Measurements from ENCODE around the gene ITPK1.

Gene ITPK1

DNA sequence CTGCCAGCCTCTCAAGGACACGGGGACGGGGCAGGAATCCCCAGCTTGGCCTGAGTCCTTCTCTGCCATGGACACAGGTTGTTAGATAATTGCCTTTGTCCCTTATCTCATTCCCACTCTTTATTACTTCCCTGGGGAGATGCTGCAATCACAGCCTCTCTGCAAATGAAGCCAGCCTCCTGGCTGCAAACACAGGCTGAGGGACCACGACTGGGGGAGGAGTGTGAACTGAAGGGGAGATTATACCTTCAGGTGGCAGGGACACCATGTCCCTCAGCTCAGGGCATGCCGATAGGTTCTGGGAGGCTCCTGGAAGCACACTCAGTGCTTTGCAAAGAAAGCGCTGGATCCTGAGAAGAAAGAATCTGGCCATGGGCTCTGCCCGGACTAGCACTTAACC lies 208.9 kb downstream of the ITPK1 start:
- no peak for DNase-seq

DNA sequence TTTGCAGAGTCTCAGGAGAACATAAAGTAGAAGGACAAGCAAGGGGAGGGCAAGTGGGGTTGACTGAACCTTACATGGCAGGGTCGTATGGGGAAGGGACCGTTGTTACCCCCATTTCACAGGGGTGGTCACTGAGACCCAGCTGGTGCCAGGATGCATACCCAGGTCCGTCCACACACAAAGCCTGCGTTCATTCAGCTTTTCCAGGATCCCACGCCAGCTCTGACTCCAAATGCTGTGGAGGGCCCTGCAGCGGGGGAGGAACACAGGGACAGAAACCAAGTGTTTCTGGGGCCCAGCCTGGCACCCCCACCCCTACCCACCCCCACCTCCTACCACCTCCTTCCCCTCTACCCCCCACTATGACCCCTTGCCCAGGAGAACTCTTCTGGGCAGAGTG lies 209.3 kb downstream of the ITPK1 start:
- no peak for DNase-seq

DNA sequence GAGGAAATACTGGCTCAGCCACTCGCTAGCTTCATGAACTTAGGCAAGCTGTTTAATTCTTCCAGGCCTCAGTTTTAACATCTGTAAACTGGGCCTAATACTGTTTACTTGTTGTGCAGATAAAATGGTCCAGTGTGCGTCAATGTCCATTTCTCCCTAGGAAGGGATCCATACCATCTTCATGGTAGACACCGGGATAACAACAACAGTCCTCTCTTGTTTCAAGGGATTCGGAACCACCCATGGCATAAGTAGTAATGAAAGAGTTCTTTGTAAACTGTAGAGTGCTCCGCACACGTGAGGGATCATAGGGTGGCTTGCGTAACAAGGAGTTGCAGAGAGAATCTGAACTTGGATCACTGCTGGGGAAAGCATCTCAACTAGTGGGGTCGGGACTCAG lies 210.1 kb downstream of the ITPK1 start:
- DNase-seq, result no peak

DNA sequence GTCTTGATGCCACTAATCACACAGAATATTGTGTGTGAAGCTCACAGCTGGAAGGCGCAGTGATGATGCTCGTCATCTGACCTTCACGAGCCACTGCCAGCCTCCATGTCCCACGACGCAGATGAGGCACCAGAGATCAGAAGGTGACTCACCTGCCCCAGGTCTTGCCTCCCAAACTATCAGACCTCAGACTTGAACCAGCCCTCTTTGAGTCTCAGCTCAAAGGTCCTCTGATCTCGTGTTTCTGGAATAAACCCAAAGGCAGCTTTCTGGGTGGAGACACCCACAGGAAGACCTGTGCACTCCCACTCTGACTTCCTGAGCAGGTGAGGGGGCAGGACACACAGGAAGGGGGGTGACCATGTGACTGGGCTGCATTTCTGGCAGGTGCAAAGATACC lies 212.4 kb downstream of the ITPK1 start:
- no peak for DNase-seq

DNA sequence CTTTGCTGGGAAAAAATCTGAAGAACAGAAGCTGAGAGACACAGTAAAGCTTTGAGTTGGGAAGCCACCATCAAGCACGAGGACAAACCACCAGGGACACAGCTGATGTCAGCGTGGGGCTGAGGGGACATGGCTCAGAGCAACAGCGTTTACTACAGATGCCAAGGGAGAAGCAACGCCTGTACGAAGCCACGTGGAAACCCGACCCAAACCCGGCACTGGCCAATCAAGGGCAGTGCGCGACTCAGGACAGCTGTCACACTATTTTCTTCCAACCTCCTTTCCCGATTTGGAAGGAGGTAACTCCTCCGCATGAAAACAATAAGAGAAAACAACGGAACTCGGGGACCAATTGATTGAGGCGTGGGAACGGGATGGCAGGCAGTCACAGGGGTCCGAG lies 213.0 kb downstream of the ITPK1 start:
- DNase-seq, result no peak

DNA sequence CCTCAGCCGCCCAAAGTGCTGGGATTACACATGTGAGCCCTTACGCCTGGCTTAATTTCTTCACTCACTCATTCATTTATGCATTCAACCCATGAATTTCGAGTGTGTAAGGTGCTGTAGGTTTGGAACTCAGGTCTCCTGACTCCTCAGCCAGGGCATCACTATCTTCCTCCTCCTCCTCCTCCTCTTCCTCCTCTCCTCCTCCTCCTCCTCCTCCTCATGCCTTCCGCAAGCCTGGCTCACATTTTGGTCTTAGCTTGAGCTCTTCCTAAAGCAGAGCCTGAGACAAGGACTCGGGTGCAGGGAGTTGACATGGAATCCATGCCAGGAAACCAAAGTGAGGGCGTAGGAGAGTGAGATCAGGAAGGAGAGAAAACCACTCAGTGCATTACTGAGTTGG lies 213.5 kb downstream of the ITPK1 start:
- DNase-seq, result no peak

DNA sequence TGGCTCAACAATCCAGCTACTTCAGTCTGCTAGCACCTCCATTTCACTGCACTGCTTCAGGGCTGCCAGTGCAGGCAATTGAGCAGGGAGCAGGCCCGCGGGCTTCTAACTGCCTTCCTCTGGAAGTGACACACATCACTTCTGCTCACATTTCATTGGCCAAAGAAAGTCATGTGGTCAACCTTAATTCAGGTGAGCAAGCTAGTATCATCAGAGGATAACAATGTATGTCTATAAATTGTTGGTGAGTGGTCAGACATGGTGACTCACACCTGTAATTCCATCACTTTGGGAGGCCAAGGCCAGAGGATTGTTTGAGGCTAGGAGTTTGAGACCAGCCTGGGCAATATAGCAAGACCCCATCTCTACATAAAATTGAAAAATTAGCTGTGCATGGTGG lies 215.1 kb downstream of the ITPK1 start:
- no peak for DNase-seq

DNA sequence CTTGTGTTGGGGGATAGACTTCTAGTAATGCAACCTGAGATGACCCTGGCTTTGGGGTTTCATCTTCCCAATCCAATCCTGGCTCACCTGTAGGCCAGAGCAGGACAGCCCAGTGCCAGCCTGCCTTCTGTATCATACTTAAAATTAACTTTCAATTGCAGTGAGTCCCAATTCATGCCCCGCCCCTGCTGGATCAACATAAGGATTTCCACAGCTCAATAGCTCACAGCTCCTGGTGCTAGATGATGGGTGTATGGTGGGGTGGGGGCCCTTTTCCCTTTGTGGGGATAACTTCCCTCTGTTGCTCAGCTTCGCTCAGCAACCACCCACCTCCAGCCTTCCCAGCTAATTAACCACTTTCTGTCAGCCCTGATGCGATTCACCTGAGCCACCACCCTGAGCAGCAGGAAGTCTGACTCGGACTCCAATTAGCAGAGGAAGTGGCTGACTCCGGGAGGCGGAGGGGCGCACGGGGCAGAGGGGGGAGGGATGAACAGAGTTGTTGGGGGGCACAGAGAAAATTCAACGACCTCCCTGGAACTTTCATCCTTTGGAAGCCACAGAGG lies 217.1 kb downstream of the ITPK1 start:
- no peak for DNase-seq

DNA sequence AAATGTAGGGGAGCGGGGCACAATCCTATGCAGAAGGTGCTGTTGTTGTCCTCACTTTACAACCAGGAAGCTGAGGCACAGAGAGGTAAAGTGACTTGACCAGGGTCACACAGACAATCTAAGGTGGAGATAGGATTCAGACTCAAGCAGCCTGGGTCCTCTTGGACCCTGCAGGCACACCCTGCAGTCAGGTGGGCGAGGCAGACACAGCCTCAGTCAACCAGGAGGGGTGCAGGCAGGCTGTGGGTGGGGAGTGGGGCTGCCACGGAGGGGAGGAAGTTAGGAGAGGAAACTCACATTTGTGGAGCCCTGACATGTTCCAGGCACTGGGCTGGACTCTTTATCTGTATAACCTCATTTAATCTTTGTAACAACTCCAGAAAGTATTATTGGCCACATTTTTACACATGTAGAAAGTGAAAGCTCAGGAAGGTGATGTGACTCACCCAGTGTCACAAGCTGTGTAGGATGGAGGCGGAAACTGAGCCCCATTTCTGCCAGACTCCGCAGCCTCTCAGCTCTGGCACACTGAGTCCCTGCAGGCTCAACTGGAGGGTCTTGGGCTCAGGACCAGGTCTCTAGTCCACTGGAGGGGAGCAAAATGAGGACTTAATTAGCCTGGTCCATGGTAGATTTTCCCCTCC lies 217.7 kb downstream of the ITPK1 start:
- no peak for DNase-seq

DNA sequence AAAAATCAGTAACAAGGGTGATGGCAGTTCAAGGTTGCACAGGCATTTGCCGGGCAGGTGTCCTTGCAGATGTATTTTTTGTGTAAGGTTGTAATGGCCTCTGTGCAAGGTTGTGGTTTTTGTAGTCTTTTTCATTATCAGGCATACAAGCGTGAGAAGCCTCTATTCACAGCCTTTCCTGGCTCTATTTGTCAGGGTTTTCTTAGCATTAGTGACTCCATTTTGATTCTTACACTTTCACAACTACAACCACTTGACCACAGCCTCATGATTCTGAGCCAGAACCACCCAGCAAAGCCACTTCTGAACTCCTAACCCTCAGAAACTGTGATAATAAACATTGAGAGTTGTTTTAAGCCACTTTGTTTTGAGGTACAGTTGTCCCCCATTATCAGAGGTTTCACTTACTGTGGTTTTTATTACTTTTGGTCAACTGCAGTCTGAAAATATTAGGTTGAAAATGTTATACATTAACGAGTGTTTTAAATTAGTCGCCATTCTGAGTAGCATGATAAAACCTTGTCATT lies 220.3 kb downstream of the ITPK1 start:
- no peak for DNase-seq

DNA sequence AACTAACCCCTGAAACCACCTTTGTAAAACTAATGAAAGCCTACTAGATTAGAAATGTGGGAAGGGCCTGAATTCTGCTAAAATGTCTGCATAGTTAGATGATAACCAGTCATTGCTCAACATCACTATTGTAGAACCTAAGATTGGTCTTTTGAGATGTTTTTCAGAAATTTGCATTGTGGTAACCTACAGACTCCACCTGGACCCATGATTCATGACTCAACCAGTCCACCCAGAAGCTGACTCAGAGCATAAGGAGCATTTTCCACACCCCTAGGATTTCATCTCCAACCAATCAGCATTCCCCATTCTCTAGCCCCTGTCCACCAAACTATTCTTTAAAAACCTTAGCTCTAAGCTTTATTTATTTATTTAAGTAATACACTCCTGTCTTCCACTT lies 223.1 kb downstream of the ITPK1 start:
- DNase-seq, result no peak

DNA sequence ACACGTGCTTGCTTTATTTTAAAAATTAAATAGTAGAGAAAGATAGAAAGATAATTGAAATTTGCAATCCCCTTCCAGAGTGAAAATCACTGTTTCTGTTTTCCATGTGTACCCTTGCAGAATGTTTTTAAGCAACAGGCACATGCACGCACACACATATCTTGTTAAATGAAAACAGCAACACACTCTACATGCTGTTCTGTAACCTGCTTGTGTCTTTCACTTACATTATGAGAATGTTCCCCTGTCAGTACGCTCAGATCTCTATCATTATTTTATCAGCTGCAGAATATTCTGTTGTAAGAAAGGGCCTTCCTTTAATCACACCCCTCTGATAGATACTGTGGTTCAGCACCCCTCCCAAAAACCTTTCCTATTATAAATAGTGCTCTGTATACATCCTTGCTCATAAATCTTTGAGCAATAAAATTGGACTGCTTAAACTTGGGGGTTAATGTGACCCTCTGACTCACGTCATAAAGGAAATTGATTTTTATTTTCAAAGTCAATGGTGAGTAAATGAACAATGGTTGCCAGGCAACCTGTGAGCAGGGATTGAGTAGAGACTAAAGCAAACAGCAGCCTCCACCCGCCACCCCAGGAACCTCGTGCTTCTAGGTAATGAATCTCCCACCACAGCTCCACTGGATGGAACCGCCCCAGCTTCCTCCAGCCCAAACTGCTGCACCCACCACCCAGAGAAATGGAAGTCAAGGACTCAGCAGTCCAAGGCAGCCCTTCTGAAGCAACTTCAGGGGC lies 224.7 kb downstream of the ITPK1 start:
- no peak for DNase-seq

DNA sequence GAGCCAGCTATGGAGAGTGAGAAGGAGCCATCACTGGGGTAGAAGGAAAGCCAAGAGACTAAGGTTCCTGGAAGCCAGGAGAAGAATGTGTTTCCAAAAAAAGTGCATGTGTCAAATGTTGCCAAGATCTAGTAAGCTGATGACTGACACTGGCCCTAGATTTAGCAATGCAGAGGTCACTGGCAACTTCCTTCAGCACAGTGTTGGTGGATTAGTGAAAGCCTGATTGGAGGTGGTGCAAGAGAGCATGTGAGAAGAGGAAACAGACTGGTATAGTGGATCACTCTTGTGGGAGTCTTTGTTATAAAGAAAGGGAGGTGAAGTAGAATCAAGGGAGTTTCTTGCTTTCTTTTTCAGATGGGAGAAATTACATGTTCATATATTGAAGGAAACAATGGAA lies 226.8 kb downstream of the ITPK1 start:
- DNase-seq, result no peak

DNA sequence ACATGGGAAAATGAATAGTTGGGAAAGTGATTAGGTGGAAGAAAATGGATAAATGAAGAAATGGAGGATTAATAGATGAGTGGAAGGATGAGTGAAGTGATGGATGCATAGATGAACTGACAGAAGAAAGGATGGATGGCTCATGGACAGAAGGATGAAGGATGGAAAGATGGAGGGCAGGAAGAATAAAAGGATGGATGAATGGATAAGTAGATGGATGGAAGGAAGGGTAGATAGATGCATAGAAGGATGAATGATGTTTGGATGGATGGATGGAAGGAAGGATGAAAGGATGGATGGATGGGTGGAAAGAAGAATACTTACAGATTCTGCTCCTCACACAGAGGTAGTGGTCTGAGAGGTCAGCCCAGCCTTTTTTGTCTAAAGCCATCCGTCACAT lies 228.6 kb downstream of the ITPK1 start:
- DNase-seq, result no peak

Measured in T-helper 9 cell (primary cell).